Activated naive CD4-positive, alpha-beta T cell treated with anti-CD3 and anti-CD28 coated beads, Interleukin-2, amount 10 ng/mL, durations not matched to agents 7 days and 5 days (primary cell): ENCODE data around the gene SNAPC4.
"Not testable (repeated sequence)": the region's sequence is repeated elsewhere in the genome, so short reads cannot be mapped to it uniquely, and the experiment has no call there.

Source experiments
- CTCF ChIA-PET: fragments of 350-600 bp; sonication (Branson Sonifier 250); formaldehyde crosslinking; loops from one replicate; lab custom pipeline; 2021; ENCODE audit warnings: antibody characterized with exemption; lab: Charles Lee
- DNase-seq: peaks from one replicate; pipeline ENCODE4 v3.0.0-alpha.2; 2020
- H3K27ac Mint-ChIP-seq: one replicate; pipeline ENCODE4 v1.8.0; 2021; ENCODE audit warnings: mild to moderate bottlenecking, moderate library complexity, mixed read lengths
- H3K27me3 Mint-ChIP-seq: one replicate; pipeline ENCODE4 v1.8.0; 2021; ENCODE audit warnings: mild to moderate bottlenecking, mixed read lengths
- H3K36me3 Mint-ChIP-seq: one replicate; pipeline ENCODE4 v1.8.0; 2021; ENCODE audit warnings: mixed read lengths
- H3K4me1 Mint-ChIP-seq: one replicate; pipeline ENCODE4 v1.8.0; 2021; ENCODE audit warnings: mixed read lengths
- H3K4me3 Mint-ChIP-seq: one replicate; pipeline ENCODE4 v1.8.0; 2021; ENCODE audit warnings: mild to moderate bottlenecking, moderate library complexity, mixed read lengths
- H3K9me3 Mint-ChIP-seq: one replicate; pipeline ENCODE4 v1.8.0; 2021; ENCODE audit warnings: mixed read lengths

SNAPC4 gene

DNA sequence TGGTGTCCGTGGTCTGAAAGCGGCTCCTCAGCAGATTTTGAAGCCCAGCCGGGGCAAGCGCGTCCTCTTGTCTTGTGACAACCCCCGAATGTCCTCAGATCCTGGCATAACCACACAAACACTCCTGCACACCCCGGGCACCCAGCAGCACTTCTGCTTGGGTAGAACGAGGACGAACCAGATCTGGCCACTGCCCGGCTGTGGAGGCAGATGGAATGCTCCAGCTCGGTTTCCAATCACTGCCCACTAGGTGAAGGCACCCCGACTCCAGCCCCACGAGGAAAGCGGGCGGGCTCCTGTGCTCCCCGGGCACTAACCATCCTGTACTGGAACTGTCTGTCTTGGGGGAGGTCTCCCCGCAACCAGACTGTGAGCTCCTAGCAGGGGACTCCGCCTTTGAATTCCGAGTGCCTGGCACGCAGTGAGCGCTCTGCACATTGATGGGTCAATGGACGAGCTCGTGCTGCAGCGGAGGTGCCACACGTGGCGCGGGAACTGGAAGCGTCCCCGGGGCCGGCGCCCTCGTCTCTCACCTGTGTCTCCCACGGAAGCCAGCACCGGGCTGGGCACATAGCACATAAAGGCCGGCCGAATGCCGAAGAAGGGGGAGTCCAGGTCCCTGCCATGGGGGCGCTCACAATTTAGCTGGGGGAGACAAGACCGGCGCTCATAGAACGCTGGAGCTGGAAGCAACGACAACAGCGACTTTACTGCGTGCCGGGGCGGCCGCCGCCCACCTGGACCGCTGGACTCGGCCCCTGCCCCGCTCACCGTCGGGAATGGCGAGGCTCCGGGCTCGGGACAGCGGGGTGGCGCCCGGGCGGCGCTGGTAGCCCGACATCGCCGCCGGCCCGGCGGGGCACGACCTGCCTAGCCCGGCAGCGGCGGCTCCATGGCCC lies 9.8 kb upstream of the SNAPC4 start:
- Mint-ChIP-seq H3K36me3 (peaks cover 50% of the 10 kb centered on the region), H3K27me3 (no peaks in the 10 kb centered on the region), H3K4me1 (peaks cover 68% of the 10 kb centered on the region), H3K27ac (peak overlapping the region; percentile 89), H3K4me3 (peak overlapping the region; percentile 87), H3K9me3 (no peaks in the 10 kb centered on the region)
- CTCF ChIA-PET = interaction anchor here (1.0 kb wide), 1 partner anchor 9 kb away, joined by 5 read pairs; the partner anchor contains the start of gene SNAPC4
- DNase-seq = peak; percentile 55

- peak; percentile 28 for DNase-seq
- CTCF ChIA-PET = no interaction called here
- peaks cover 79% of the 10 kb centered on the region for H3K4me1 Mint-ChIP-seq
- H3K4me3 Mint-ChIP-seq = peak overlapping the region; percentile 21
- H3K27me3 Mint-ChIP-seq = no peaks in the 10 kb centered on the region
- H3K9me3 Mint-ChIP-seq = no peaks in the 10 kb centered on the region
- peaks cover 49% of the 10 kb centered on the region for H3K36me3 Mint-ChIP-seq
- no peak overlapping the region for H3K27ac Mint-ChIP-seq
These were observed 7.9 kb upstream of the SNAPC4 start for GRCh38 chr9:136407911-136408310.

- CTCF ChIA-PET, H3K27ac Mint-ChIP-seq, H3K27me3 Mint-ChIP-seq, DNase-seq, H3K9me3 Mint-ChIP-seq, H3K4me3 Mint-ChIP-seq: not testable (repeated sequence)
- Mint-ChIP-seq H3K36me3 (peaks cover 52% of the 10 kb centered on the region), H3K4me1 (peaks cover 83% of the 10 kb centered on the region)
These were observed 7.1 kb upstream of the SNAPC4 start for GRCh38 chr9:136407061-136407460.

- H3K9me3 Mint-ChIP-seq, DNase-seq, H3K27me3 Mint-ChIP-seq, H3K27ac Mint-ChIP-seq, CTCF ChIA-PET, H3K4me3 Mint-ChIP-seq: not testable (repeated sequence)
- H3K36me3 Mint-ChIP-seq = peaks cover 57% of the 10 kb centered on the region
- peaks cover 81% of the 10 kb centered on the region for H3K4me1 Mint-ChIP-seq
These were observed 5.9 kb upstream of the SNAPC4 start for GRCh38 chr9:136405904-136406303.

GRCh38 chr9:136405481-136405880 lies 5.5 kb upstream of the SNAPC4 start:
- peaks cover 57% of the 10 kb centered on the region for H3K36me3 Mint-ChIP-seq
- peaks cover 82% of the 10 kb centered on the region for H3K4me1 Mint-ChIP-seq

GRCh38 chr9:136404801-136405136 lies 4.8 kb upstream of the SNAPC4 start:
- DNase-seq = no peak
- Mint-ChIP-seq H3K4me3 (peak overlapping the region; percentile 40), H3K27ac (peak overlapping the region; percentile 88), H3K36me3 (peaks cover 57% of the 10 kb centered on the region), H3K9me3 (no peaks in the 10 kb centered on the region), H3K4me1 (peaks cover 81% of the 10 kb centered on the region), H3K27me3 (no peaks in the 10 kb centered on the region)
- CTCF ChIA-PET = interaction anchor here (0.6 to 1.1 kb wide), 2 partner anchors 80 to 95 kb away, joined by 3 read pairs; no protein-coding TSS in a partner anchor

More at GRCh38 chr9:136405481-136405880, 5.5 kb upstream of the SNAPC4 start:
- Mint-ChIP-seq H3K27ac (peak overlapping the region; percentile 88), H3K27me3 (no peaks in the 10 kb centered on the region), H3K9me3 (no peaks in the 10 kb centered on the region), H3K4me3 (no peak overlapping the region)
- CTCF ChIA-PET = no interaction called here
- no peak for DNase-seq

GRCh38 chr9:136403915-136404800 lies 4.2 kb upstream of the SNAPC4 start:
- Mint-ChIP-seq H3K4me3 (peak overlapping the region; percentile 40), H3K36me3 (peaks cover 58% of the 10 kb centered on the region), H3K27ac (peak overlapping the region; percentile 88), H3K9me3 (no peaks in the 10 kb centered on the region), H3K27me3 (no peaks in the 10 kb centered on the region), H3K4me1 (peaks cover 78% of the 10 kb centered on the region)
- peak; percentile 60 for DNase-seq
- CTCF ChIA-PET = interaction anchor here (0.9 to 1.2 kb wide), 3 partner anchors 31 to 81 kb away, joined by 3 read pairs; partner anchors contain the start of gene DNLZ

DNA sequence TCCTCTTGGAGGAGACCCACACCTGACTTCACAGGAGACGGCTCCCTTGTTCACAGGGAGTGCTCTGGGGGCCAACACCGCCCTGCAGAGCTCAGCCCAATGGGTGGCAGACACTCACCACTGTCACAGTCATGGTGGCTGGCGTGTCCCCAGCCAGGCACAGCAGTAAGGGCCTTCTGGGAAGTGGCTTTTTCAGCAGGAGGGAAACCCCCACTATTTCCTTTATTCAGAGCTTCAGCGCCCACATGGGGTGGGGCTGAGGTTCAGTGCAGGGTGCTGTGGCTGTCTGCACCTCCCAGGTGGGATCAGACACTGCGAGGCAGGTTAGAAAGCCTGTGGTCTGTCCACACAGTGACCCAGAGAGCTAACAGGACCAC lies 3.6 kb upstream of the SNAPC4 start:
- peak overlapping the region; percentile 88 for H3K27ac Mint-ChIP-seq
- H3K4me3 Mint-ChIP-seq = peak overlapping the region; percentile 40
- H3K27me3 Mint-ChIP-seq = no peaks in the 10 kb centered on the region
- CTCF ChIA-PET = interaction anchor here (0.9 to 1.2 kb wide), 3 partner anchors 32 to 135 kb away, joined by 3 read pairs; partner anchors contain the start of gene DNLZ
- H3K36me3 Mint-ChIP-seq = peaks cover 56% of the 10 kb centered on the region
- peak; percentile 81 for DNase-seq
- H3K9me3 Mint-ChIP-seq = no peaks in the 10 kb centered on the region
- peaks cover 78% of the 10 kb centered on the region for H3K4me1 Mint-ChIP-seq

- Mint-ChIP-seq H3K4me1 (peaks cover 75% of the 10 kb centered on the region), H3K27me3 (no peaks in the 10 kb centered on the region), H3K36me3 (peaks cover 50% of the 10 kb centered on the region), H3K4me3 (no peak overlapping the region), H3K27ac (peak overlapping the region; percentile 88), H3K9me3 (no peaks in the 10 kb centered on the region)
- CTCF ChIA-PET = interaction anchor here (0.7 to 1.6 kb wide), 5 partner anchors 9 to 83 kb away, joined by 3 to 6 read pairs (median 3); no protein-coding TSS in a partner anchor
- no peak for DNase-seq
These were observed 2.1 kb upstream of the SNAPC4 start for GRCh38 chr9:136402067-136402466.

- no peak for DNase-seq
- H3K4me3 Mint-ChIP-seq = peak overlapping the region; percentile 40
- H3K27me3 Mint-ChIP-seq = no peaks in the 10 kb centered on the region
- H3K4me1 Mint-ChIP-seq = peaks cover 71% of the 10 kb centered on the region
- H3K9me3 Mint-ChIP-seq = no peaks in the 10 kb centered on the region
- peaks cover 52% of the 10 kb centered on the region for H3K36me3 Mint-ChIP-seq
- CTCF ChIA-PET = interaction anchor here (0.8 to 2.1 kb wide), 8 partner anchors 8 to 89 kb away, joined by 3 to 6 read pairs (median 4); no protein-coding TSS in a partner anchor
- H3K27ac Mint-ChIP-seq = peak overlapping the region; percentile 67
These were observed 1.4 kb upstream of the SNAPC4 start for GRCh38 chr9:136401173-136401922.

DNA sequence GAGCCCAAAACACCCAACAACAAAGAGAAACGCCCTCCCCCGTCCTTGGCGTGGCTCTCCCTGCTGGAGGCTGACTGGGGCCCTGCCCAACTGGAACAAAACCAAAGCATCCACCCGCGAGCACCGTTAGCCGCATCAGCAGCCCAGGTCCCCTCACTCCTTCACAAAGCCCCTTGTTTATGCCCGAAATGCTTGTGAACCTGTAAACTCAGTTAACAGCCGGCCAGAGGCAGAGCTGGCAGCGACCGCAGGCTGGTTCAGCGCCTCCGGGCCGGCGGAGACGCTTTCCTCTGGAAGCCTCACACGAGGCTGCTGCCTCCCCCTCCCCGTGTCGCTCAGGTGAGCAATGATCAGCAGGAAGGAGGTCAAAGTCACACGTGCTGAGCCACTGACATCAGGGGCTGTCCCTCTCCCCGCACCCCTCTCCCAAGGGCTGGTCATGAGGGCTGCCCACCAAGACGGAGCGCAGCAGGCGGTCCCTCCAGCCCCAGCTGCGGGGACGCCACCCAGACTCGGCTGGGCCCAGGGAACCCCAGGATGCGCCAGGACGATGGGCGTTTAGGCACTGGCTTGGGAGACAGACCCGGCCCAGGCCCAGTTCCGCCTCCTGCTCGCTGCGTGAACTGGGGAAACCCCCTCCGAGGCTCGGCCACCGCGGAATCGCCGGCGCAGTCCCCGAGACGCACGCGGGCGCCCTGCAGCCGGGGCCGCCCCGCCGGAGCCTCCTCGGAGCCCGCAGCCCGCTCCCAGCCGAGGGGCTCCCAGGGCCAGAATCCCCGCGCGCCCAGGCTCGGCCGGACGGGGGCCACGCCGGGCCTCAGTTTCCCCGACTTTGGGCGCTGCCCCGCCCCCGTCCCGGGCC lies 563 bp downstream of the SNAPC4 start:
- H3K4me1 Mint-ChIP-seq = peaks cover 55% of the 10 kb centered on the region
- H3K4me3 Mint-ChIP-seq = peak overlapping the region; percentile 84
- H3K36me3 Mint-ChIP-seq = peaks cover 39% of the 10 kb centered on the region
- peak; percentile 57 for DNase-seq
- peak overlapping the region; percentile 81 for H3K27ac Mint-ChIP-seq
- no peaks in the 10 kb centered on the region for H3K27me3 Mint-ChIP-seq
- H3K9me3 Mint-ChIP-seq = no peaks in the 10 kb centered on the region
- CTCF ChIA-PET = interaction anchor here (1.3 to 2.1 kb wide), 2 partner anchors 10 kb away, joined by 4 to 5 read pairs; no protein-coding TSS in a partner anchor

- Mint-ChIP-seq H3K4me3 (peak overlapping the region; percentile 84), H3K27ac (no peak overlapping the region), H3K27me3 (no peaks in the 10 kb centered on the region), H3K36me3 (peaks cover 32% of the 10 kb centered on the region), H3K4me1 (peaks cover 44% of the 10 kb centered on the region), H3K9me3 (no peaks in the 10 kb centered on the region)
- CTCF ChIA-PET = no interaction called here
- DNase-seq = no peak
These were observed 1.7 kb downstream of the SNAPC4 start for GRCh38 chr9:136398286-136398685.

- Mint-ChIP-seq H3K27ac (no peak overlapping the region), H3K36me3 (peaks cover 31% of the 10 kb centered on the region), H3K4me3 (no peak overlapping the region), H3K9me3 (no peaks in the 10 kb centered on the region), H3K4me1 (peaks cover 40% of the 10 kb centered on the region), H3K27me3 (no peaks in the 10 kb centered on the region)
- CTCF ChIA-PET = no interaction called here
- no peak for DNase-seq
These were observed 2.3 kb downstream of the SNAPC4 start for GRCh38 chr9:136397643-136398042.
